Measurements from ENCODE around the gene ADAM17.
"Not testable (repeated sequence)": the region's sequence is repeated elsewhere in the genome, so short reads cannot be mapped to it uniquely, and the experiment has no call there.

The ADAM17 gene

DNA sequence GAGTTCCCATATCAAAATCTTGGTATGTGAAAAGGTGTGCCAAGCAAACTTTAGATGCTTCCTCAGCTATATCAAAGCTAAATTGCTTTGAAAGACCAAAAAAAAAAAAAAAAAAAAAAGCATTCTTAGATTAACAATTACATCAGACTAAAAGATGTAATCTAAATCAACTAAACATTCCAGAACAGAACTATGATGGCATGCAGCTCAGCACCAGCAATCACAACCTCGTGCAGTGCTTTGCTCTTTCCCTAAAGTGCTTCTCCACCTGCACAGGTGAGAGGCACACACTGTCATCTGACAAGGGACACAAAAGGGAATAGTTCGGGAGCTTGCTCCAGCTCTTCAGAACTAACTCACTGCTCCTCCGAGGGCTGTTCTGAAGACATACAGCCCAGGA, 37.5 kb downstream of the ADAM17 start:
- DNase-seq, result no peak

GRCh38 chr2:9517118-9517782, 38.4 kb downstream of the ADAM17 start:
- no peak for DNase-seq

- DNase-seq, result not testable (repeated sequence)
These were observed 41.7 kb downstream of the ADAM17 start for GRCh38 chr2:9513946-9514345.

- no peak for DNase-seq
These were observed 46.7 kb downstream of the ADAM17 start for GRCh38 chr2:9508931-9509330.

- no peak for DNase-seq
These were observed 57.4 kb downstream of the ADAM17 start for GRCh38 chr2:9498210-9498609.

GRCh38 chr2:9497017-9497416, 58.6 kb downstream of the ADAM17 start:
- DNase-seq, result no peak

DNA sequence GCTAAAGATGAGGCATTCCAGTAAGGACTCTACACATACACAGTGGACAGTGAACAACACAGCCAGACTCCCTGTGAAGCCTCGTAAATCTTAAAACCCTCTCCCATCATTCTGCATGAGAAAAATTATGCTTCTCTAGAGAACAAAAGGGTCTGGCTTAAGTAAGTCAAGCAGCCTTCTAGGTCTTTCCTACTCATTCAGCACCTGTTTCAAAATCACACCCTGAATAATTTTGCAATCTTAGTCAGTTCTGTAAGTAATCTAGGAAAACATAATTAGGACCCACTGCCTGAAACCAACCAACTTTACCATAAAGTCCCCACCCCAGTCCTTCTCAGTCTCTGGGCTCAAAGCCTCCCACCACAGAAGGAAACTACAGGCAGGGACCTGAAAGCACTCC, 61.5 kb downstream of the ADAM17 start:
- DNase-seq, result no peak

- no peak for DNase-seq
These were observed 62.2 kb downstream of the ADAM17 start for GRCh38 chr2:9493478-9493877.

DNA sequence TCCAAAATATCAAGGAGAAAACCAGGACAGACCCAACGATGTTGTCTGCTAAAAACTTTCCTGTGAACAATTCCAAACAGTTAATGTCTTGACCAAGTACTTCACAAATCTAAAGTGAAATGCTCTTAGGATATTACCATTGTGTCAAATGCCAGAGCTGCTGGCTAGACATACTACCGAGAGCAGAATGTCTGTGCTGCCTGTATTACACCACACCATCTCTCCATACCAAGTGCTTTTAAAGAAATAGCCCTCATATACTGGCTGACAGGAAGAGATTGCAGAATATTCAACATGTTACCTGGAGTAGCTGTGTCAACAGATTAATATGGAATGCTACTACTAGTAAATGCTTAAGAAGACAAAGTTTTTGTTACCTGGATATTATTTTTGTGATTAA, 62.7 kb downstream of the ADAM17 start:
- no peak for DNase-seq

- DNase-seq, result no peak
These were observed 64.8 kb downstream of the ADAM17 start for GRCh38 chr2:9490789-9491188.

DNA sequence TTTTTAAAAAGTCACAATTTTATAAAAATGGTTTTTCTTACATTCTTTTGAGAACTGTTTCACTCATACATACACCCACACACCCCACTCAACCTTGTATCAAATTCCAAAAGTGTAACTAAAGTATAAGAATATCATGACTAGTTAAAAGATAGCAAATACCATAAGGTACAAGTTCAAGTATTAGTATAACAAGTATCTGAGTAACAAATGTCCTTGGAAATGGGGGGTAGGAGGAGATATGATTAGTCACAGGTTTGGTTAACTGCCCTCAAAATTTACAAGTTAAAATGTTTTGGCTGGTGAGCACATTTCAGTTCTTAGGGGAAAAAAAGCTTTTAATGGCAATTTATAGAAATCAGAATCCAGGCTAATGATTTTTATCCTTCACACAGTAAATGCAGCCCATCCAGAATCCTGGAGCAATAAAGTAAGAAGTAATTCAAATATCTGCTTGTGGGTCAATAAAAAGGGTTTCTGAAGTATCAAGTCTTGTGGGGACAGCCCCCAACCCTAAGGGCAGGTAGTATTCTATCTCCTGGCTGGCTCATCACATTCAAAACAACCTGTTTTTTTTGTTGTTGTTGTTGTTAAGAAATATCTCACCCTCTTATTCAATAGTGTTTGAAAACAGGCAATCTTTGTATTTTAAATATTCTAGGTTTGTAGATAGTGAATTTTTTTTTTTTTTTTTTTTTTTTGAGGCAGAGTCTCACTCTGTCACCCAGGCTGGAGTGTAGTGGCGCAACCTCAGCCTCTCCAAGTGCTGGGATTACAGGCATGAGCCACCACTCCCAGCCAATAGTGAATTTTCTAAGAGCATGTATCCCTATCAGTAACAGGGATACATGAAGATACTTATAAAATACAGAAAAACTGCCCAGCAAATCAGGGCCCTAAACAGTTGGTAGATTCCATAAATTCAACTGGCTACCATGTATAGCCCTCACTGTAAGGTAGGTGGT, 66.8 kb downstream of the ADAM17 start:
- no peak for DNase-seq

GRCh38 chr2:9484533-9484932, 71.1 kb downstream of the ADAM17 start:
- no peak for DNase-seq

- no peak for DNase-seq
These were observed 72.5 kb downstream of the ADAM17 start for GRCh38 chr2:9483107-9483506.

- no peak for DNase-seq
These were observed 75.5 kb downstream of the ADAM17 start for GRCh38 chr2:9480157-9480556.

DNA sequence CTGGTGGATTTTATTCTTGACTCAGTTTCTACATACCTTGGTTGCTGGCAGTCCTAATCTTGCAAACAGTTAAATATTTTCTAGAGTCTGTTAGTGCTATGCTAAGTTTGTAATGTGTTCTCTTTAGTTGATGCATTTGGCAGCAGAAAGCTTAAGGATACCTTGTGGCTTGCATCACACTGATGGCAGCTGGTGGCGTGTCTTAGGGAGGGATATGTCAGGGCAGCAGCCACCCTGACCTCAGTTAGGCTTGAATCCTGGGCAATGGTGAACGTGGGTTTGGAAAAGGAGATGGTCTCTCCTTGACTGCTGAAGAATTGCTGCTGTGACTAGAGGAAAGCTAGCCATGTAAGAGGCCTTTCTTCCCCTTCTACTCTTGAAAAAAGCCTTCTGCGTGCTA, 77.1 kb downstream of the ADAM17 start:
- DNase-seq, result no peak

- no peak for DNase-seq
These were observed 77.7 kb downstream of the ADAM17 start for GRCh38 chr2:9477914-9478313.

DNA sequence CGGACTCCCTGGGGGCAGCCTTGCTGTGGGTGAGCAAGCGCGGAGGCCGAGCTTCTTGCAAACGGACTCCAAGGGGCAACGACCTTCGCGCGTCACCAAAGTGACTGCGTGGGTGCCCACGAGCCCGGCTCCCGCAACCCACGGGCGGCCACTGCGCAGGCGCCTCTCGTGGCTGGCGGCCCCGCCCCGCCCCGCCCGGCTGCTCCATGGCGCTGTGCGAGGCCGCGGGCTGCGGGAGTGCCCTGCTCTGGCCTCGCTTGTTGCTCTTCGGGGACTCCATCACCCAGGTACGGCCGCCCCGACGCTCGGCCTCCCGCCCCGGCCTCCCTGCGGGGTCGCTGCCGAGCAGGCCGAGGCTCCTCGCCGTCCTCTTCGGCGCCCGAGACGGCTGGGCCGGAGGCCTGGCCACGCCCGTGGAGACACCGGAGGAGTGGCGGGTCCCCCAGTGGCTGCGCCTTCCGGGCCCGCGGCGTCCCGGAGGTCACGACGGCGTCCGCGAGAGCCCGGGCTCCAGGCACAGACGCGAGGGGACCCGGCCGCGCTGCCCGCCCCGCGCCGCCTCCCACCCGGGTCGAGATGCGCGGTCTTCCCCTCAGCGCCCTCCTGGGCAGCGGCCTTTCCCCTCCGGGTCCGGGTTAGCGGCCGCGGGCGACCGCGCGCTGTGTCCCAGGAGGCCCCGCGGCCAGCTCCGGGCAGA, 81.1 kb downstream of the ADAM17 start, which contains the start of gene IAH1:
Gene IAH1, plus strand, starts transcription at position 191 of the 697 bp plus-strand sequence. Its CDS starts 16 bp downstream, at position 207.
- DNase-seq, result peak; percentile 80

DNA sequence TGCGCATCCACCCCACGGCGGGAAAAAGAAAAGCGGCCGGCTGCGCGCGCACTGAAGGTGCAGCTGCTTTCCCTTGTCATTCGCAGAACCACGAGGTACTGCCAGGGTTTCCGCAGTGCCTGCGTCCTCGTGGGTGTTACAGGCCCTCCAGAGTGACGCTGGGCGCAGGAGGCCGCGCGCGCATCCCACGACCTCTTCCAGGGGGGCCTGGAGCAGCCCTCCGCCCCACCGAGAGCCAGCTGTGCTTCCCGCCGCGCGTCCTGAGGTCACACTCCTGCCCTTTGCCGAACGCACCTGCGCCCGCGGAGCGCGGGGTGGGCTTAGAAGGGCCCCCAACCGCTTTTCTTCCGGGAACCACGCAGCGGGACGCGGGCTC, 81.7 kb downstream of the ADAM17 start:
- peak; percentile 74 for DNase-seq

DNA sequence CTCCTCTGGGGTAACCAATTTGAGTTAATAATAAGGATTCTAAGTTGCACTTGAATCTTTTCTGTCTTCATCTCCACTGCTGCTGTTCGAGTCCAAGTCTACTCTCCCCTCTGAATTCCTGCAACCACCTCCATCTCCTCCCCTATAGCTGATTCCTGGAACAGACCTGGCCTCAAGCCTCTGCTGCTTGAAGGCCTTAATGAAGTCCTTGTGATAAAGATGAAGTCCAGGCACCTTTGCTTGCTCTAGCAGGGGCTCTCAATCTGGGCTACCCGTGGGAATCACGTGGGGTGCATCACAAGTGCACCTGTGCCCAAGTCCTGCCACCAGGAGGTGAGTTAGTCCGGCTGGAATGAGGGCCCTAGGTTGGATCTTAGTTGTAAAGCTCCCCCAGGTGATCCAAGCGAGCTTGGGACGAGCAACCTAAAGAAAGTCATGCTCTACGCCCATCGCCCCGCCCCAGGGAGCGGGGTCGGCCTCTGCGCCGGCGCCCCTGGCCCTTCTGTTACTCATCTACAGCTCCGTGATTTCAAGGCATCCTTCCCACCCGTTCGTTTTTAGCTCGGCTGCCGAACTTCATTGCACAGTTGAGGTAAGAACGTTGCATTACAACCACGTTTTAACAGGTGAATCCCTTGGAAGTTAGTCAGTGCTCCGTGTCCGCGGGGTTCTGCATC, 82.2 kb downstream of the ADAM17 start:
- no peak for DNase-seq

- no peak for DNase-seq
These were observed 83.1 kb downstream of the ADAM17 start for GRCh38 chr2:9472511-9472910.

DNA sequence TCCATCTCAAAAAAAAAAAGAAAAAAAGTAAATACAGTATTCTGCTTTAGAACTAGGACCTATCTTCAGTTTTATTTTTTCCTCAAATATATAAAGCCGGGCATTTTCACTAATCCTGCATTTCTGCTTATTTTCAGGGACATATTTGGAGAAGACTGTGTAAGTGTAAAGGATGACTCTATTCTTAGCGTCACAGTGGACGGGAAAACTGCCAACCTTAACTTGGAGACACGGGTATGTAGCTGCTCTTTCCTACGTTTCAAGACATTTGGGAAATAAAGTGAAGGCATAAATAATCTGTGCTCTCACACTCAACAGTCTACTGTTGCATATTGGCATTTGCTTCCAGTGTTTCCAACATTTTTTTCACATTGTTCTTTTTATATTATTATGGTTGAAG, 84.4 kb downstream of the ADAM17 start:
- DNase-seq, result no peak

GRCh38 chr2:9467687-9468086, 87.9 kb downstream of the ADAM17 start:
- no peak for DNase-seq

DNA sequence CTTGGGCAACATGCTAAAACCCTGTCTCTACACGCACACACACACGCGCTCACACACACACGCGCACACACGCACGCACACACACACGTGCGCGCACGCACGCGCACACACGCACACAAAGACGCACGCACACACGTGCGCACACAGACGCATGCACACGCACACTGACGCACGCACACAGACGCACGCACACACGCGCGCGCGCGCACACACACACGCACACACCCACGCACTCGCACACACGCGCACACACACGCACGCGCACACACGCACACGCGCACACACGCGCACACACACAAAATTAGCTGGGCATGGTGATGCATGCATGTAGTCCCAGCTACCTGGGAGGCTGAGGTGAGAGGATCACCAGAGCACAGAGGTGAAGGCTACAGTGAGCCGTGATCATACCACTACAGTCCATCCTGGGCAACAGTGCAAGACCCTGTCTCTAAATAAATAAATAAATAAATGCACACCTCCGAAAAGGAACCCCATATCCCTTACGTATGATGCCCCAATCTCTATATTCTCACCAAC, 89.4 kb downstream of the ADAM17 start:
- DNase-seq, result no peak

Measured in eye (tissue), 1 donor.